Hematopoietic multipotent progenitor cell treated with erythropoietin and hydrocortisone succinate and interleukin-3 and kit ligand, for 15 days (in vitro differentiated cells): ENCODE measurements around the gene RXRA.
"Not testable (repeated sequence)": the region's sequence is repeated elsewhere in the genome, so short reads cannot be mapped to it uniquely, and the experiment has no call there.

Source experiments
- DNase-seq: peaks from one replicate; pipeline ENCODE4 v3.0.0-alpha.2; 2015; ENCODE audit warnings: low spot score

RXRA gene

DNA sequence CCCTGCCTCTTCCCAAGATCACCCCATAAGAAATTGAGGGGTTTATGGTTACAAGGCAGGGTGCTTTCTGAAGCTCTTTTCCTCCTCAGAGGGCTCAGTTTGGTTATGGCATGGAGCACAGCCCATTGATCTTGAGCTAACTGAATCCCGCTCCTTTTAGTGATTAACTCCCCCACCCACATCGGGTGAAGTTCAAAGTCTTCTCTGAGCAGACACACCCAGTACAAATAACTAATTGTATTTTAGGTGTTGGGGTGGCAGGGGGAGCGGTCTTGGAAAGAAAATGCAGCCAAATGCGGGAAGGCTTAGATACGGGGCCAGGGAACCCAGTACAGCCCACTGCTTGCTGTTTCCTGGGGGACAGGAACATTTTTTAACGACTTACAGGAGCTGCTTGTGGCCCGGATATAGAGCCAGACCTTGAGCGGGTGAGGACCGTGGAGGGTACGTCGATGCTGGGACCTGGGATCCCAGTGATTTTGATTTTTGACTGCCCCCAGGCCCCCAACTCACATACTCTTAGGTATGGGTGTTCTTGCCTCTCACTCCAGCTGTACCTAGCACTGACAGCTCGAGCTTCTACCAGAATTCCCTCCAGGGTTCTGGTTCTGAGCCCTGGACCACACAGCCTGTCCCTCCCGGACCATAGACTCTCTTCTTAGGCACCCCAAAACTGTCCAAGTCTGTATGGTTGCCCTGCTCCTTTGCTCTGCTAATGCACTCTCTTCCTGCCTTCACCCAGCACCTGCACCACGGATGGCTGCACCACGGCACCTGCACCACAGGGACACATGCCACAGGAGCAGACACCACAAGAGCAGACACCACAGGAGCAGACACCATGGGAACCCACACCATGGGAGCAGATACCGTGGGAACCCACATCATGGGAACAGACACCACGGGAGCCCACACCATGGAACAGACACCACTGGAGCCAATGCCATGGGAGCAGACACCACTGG, 18.3 kb upstream of the RXRA start:
- no peak for DNase-seq

DNA sequence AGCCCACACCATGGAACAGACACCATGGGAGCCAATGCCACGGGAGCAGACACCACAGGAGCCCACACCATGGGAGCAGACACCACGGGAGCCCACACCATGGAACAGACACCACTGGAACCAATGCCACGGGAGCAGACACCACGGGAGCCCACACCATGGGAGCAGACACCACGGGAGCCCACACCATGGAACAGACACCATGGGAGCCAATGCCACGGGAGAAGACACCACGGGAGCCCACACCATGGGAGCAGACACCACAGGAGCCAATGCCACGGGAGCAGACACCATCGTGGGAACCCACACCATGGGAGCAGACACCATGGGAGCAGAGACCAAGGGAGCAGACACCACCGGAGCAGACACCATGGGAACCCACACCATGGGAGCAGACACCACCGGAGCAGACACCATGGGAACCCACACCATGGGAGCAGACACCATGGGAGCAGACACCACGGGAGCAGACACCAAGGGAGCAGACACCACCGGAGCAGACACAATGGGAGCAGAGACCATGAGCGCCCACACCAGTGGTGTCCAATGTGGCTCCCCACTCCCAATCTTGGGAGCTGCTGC, 17.5 kb upstream of the RXRA start:
- not testable (repeated sequence) for DNase-seq

DNA sequence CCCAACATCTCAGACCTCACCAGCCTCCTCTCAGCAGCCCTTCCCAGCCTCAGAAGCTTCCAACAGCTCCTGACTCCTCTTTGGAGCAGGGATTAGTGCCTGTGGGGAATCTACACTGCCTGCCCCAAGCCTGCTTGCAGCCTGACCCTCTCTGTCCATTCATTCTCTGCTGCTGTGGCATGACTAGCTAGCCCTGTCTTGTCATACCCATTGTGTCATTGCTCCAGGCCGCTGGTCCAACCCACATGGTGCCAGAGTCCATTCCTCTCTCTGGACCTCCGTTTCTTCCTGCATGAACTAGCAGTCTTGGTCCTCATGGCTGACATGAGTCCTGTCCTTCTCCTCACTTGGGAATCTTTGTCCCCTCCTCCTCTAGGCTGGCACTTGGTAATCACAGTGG, 12.8 kb upstream of the RXRA start:
- no peak for DNase-seq

DNA sequence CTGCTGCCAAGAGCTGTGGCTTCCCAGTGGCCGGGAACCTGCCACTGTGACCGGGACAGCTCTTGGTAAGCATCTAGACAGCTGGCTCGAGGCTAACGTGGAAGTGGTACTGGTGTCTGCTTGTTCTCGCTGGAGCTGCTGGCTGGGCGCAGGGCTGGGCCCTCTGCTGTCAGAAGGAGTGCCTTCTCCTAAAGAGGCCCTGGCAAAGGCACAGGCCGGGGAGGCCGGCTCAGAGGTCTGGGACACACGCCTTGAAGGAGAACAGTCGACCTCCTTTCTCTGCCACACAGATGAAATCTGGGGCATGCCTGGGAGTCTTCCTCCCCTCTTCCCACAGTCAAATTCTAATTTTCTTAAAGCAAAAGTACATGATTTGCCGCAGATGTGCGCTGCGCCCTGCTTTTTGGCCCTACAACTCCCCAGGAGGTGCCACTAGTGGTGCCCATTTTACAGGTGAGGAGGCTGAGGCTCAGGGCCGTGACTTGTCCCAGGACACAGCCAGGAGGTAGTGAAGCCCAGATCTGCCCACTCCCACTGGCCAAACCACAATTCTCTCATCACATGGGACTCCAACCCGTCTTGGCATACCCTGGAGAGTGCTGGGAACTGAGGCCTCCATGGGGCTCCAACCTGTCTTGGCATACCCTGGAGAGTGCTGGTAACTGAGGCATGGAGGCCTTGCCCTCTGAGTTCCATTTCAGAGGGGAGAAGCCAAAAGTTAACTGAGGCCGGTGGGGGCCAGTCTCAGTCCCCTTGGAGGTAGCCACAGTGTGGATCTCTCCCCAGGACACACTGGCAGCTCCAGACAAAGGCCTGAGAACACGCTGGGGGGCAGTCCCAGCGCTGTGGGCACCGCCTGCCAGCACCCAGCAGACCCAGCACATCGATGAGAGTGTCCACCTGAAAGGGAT, 12.0 kb upstream of the RXRA start:
- no peak for DNase-seq

DNA sequence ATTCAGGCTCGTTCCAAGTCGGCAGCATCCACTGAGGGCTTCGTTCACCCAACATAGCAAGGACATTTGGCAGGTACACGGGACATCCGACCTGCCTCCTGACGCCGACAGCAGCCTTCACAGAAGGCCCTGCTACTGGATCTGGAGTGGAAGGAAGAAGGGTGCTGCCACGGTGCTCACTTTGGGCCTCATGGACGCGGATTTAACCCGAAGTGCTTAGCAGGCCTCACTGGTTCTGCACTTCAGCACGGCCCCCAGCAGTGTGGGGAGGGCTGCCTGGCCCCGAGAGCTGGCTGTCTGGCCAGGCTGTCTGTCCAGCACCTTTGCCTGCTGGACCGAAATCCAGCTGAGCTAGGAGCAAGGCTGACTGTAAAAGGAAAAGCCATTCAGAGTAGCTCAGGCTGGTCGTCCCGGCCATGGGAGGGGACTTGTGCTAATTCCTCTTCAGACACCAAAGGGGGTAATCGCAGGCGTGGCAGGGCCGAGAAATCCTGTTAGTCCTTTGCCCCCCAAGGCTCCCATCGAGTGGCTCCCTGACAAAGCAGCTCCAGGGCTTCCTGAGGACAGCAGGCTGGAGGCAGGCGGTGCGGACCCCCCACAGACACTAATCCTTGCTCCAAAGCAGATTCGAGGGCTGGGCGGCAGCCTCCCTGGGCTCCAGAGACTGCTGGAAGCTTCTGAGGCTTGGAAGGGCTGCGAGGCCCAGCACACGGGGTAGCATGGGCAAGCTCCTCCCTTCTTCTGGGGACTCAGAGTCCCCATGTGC, 11.1 kb upstream of the RXRA start:
- no peak for DNase-seq

DNA sequence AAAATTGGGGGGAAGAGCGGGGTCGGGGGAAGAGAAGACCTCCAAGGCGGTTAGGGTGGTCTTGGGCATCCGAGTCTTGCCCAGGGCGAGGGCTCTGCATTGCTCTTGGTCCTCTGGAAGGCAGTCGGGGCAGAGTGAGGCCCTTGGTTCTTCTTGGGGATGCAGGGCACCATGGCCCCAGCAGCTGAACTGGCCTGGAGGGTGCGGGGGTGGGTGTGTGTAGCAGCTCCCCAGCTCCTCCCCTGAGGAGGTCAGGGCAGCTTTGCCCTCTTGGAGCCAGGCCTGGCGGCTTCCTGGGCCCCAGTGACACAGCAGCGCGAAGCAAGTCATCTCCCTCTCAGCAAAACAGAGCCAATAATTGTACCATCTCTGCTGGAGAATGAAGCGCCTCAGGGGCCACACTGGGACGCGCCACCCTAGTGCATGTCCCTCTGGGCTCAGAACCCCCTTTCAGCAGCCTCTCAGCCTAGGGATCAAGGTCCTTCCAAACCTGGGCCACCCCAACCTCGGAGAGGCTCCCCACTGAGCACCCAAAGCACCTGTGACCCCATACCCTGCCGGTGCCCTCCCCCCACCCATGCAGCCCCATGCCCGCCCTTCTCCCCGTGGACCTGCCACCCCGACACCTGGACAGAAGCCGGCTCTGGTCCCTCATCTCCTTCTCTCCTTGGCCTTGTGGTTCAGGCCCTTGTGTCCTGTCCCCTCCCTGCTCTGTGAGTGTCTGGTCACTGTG, 10.4 kb upstream of the RXRA start:
- peak; percentile 80 for DNase-seq

DNA sequence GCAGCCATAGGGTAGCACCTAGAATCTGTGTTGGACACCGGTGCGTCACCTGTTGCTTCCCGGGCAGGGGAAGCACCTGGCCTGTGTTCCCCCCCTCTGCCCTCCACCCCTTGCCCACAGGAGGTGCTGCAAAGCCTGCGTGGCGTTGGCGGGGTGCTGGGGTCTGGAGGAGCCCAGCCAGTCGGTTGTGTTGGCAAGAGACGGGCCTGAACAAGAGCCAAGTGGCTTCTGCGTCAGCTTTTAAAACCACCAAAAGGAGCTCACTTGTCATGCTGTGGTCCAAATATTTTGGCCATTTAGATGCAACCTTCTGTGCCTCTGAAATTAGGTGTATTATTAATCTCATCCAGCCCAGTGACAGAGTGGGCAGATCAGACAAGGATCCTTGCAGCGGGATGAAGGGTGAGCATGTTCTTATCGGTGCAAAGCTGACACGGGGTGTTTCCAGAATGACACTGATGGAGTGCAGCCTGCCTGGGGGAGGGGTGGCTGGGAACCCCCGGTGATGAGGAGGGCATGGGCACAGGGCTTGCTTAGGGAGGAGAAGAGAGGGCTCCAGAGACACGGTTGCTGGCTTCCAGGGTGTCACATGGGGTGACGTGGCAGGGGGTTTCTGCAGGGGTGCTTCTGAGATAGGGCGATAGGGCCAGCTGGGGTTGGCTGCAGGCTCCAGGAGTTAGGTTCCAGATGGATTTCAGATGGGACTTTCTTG, 9.7 kb upstream of the RXRA start:
- peak; percentile 89 for DNase-seq

DNA sequence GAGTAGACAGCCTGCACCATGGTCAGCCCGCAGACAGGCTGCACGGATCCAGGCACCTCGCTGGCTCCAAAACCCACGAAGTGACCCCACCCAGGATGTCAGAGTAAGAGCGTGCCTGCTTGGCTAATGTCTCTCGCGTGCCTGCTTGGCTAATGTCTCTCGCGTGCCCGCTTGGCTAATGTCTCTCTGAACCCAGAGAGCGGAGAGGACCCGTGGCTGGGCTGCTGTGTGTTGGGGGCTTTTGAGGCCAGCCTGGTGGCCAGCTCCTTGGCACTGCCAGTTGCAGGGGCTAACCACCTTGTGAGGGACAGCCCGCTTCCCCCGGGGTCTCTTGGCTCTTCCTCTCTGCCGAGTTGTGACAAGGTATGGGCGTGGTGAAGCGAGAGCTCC, 8.9 kb upstream of the RXRA start:
- DNase-seq = peak; percentile 54

DNA sequence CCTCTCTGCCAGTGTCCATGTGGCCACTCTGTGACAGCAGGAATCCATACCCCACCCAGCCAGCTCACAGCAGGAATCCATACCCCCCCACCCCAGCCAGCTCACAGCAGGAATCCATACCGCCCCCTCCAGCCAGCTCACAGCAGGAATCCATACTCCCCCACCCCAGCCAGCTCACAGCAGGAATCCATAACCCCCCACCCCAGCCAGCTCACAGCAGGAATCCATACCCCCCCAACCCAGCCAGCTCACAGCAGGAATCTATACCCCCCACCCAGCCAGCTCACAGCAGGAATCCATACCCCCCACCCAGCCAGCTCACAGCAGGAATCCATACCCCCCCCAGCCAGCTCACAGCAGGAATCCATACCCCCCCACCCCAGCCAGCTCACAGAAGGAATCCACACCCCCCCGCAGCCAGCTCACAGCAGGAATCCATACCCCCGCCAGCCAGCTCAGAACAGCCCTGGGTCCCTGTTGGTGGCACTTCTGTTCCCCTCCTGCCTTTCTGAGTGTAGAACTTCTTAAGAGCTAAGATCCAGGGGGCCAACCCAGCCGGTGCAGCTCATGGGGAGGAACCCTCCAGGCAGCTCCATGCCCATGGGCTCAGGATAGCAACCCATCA, 8.4 kb upstream of the RXRA start:
- DNase-seq = no peak

DNA sequence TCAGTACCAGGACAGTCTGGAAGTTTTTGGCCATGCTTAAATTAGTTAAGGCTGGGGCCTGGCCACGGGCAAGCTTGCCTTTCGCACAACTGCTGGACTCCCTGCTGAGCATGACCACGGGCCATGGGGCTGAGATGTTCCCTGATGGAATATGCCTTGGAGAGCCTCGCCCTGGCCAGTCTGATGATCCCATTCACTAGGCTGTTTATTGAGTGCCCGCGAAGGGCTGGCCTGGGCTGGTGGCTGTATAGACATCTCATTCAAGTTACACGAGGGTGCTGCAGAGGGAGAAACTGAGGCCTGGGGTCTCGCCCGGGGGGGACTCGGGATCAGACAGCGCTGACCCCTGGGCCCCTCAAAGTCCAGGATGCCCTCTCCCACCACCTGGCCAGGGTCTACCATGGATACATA, 7.8 kb upstream of the RXRA start:
- DNase-seq = no peak

DNA sequence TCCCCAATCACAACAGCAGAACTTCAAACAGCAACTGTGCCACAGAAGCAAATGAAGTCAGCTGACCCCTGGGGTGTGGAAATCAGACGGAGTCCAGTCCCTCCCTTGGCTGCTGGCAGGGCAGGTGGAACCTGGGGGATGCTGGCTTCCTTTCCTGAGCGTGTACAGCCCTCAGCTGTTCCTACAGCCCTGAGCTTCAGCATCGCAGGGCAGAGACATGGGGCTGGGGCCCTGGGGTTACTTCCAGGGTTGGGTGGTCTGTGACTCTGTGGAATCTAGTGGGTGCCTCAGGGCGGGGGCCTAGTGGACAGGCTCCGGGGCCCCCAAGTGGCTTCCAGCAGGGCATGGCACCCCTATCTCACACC, 7.3 kb upstream of the RXRA start:
- no peak for DNase-seq

DNA sequence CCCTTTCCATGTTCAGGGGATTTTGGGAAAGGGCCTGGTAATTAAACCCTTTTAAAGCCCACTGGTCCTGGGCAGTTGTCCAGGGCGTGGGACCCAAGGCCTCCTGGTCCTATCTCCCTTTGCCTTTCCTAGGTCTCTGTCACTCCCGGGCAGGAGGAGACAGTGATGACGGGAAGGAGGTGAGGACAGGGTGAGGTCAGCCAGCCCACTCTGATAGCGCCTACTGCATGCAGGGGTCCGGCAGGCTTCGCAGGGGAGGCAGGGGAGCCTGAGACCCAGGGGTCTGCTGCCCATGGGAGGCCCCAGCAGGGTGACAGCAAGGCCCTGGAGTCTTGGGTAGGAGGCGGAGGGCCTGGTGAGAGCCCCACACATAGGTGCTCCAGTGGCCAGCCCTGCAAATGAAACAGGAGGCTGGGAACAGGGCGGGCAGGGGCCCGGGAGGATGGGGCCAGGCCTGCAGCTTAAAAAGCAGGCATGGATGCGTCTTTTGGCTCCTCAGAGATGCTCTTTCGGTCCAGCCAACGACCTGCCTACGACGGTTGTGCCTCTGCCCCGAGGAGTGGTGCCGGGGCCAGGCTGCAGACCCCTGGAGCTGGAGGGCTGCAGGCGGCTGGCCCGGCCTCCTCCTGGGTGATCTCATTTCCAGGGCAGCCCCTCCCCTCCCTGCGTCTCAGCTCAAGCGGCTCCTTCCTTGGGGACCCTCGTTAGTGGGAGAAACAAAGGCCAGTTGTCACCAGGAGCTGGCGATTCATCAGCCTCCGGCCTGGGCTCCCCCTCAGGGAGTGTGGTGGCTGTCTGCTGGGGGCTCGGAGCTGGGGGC, 6.7 kb upstream of the RXRA start:
- DNase-seq = no peak

DNA sequence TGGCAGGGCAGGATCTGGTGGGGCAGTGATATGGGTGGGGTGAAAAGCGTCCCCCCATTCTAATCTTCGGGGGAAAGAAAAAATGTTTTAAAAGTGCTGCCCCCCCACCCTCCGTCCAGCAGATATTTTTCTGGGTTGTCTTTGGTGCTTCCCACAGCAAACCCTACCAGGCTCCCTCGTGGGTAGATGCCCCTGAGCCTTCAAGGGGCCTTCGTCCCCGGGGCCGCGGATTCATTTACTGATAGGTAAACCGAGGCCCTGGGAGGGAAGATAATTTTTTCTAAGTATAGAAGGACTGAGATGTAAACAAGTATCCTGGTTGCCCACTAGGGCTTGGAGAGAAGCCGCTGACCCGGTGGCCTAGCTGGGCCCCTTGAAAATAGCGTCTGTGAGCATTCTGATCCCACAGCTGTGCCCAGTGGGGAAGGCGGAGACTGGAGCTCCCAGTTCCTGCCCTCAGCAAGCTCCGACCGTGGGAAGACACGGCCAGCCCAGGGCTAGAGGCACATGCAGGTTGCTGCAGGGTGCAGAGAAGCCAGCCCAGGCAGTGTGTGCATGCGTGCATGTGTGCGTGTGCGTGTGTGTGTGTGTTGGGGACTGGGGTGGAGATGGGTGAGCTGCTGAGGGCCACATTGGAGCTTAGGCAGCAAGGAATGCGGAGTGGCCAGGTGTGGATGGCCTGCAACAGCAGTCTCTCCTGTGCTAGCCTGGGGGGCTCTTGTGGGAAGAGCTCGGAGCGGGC, 6.0 kb upstream of the RXRA start:
- no peak for DNase-seq

DNA sequence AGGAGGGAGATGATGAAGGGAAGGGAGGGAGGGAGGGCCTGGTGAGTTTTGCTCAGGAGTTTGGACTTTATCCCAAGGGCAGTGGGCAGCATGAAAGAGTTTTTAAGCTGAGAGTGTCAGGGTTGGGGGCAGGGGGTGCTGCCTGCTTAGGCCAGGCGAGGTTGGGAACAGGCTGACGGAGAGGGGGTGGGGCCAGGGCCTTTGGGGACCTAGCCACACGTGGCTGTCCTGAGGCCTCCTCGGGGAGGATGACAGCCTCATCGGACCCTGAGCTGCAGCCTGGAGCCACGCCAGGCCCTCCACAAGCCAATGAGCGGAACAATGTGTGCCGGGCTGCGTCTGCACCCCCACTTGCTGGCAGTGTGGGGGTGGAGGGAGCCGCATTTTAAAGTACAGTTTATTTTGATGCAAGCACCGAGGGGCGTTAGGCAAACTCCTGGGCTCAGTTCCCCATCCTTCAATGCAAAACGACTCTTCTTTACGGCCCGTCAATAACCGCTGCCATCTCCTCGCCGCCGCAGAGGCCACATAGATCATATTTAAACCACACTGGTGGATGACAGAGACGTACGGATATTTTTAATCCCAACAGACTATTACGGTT, 5.3 kb upstream of the RXRA start:
- no peak for DNase-seq

DNA sequence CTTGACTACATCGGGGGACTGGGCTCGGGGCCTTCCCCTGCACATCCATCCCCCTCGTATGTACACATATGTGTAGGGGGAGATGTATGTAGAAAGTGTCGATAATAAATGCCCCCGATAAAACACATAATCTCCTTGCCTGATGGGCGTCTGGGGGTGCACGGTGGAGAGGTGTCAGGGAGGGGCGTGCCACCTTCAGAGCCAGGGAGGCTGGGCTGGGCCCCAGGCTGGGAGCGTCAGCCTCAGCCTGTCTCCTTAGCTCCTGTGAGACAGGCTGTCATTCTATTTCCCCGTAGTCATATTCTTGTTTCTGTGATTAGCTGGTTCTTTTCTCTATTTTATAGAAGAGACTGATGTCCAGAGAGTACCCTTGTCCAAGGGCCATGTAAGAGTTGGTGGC, 4.7 kb upstream of the RXRA start:
- no peak for DNase-seq

DNA sequence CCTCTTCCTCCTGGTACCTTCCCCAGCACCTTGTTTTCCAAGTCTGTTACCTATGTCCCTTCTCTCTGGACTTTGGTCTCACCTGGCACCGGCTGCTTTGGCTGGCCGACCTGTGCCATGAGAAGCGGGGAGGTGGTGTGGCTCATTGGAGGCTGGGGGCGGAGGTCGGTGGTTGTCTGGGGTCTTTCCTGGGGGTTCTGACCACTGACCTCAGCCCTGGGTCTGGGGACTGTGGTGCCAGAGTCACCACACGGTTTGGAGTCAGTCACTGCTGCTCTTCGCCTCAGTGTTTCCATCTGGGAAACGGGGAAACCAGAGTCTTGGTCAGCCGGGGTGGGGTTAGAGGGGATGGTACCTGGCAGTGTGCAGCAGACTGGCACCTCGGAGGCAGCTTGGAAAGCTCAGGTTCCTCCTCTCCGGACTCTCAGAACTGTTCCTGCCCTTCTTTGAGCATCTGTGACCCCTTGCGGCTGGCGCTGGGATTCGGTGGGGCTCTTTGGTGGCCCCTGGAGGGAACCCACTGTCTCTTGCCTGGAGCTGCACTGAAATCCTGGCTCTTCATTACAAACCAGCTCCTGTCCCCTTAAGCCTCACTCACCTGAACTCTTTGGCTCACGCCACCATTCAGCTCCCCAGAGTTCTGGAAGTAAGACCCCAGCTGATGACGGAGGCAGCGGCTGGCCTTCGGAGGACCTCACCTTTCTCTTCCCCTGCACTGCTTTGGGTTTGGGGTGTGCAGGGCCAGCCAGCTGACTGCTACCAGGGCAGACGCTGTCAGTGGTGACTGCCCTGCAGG, 4.1 kb upstream of the RXRA start:
- DNase-seq = no peak

DNA sequence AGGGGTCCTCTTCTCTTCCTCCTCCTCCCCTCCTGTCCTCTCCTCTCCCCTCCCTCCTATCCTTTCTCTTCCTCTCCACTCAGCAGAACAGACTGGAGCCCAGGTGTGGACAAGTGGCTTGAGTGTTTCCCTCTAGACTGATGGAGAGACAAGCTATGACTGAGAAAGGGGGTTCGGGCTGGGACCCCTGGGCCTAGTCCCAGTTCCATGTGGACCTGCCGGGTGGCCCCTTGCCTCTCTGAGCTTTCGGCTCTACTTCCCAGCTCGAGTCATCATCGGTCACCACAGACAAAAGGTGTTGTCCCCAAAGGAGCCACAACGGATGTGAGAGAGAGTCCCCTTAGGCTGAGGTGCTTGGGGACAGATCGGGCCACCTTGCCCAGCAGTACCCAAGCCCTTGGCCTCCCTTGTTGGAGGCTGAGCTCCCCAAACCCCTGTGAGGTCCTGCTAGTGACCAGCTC, 3.4 kb upstream of the RXRA start:
- DNase-seq = no peak
